ENCODE data around the gene RPP38. TPM values are rescaled to one million over a fixed set of nuclear protein-coding genes. Genes with fewer than 3 reads are reported as not detected.

RPP38 gene
- total and polyA plus RNA-seq, 2 of the 8 experiments (the other 6 are each of a cell fraction or from before 2014, with no cell fraction given): 20.8 to 23.3 TPM

DNA sequence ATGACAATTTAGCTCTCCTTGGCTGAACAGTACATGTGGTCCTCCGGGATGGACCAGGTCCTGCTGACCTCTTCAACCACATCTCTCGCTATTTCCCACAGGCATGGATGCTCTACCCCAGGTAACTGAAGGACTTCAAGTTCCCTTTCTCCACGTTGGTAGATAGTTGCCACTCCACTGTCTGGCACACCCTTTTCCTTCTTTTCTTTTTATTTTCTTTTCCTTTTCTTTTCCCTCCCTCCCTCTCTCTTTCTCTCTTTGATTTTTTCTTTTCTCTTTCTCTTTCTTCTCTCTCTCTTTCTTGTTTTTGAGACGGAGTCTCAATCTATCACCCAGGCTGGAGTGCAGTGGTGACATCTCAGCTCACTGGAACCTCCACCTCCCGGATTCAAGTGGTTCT lies 5.7 kb upstream of the RPP38 start (continued):
- TF ChIP-seq BRCA1 (IDR thresholded peaks at IDR 0.05; ENCODE audit: low read depth, low read length): no peak
